Measurements from ENCODE around the gene FBXW4.

DNA sequence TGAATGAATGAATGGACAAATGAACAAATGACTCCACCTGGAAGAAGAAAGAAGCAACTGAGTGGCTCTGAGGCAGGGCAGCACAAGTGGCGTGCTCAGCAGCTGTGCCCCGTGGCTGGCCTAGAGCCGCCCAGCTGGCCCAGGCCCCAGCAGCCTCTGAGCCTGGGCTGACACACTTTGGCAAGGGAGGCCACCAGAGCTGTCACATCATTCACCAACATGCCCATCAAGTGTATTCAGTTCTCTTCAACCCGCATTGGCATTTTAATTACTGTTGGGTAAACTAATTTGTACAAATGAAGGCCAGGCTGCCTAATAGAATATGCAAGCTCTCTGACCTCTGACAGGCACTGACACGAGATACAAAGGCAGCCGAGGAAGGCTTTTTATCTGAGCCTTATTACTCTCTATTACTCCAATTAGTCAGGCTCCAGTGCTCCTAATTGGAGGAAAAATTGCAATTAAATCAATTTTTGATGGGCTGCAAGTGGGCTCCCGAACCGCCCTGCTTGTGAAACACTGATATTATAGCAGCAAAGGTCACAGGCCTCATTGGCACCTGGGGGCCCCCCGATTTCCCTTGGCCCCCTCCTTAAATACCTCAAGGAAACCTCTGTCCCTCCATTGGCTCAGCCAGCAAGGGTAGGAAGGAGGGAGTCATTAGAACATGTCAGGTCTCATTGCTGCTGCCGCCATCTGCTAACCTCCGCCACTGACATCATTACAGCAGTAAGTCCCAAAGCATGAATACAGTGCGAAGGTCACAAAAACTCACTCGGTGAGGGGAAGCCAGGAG lies 64.9 kb downstream of the FBXW4 start:
- TF ChIP-seq, protein P1, sequence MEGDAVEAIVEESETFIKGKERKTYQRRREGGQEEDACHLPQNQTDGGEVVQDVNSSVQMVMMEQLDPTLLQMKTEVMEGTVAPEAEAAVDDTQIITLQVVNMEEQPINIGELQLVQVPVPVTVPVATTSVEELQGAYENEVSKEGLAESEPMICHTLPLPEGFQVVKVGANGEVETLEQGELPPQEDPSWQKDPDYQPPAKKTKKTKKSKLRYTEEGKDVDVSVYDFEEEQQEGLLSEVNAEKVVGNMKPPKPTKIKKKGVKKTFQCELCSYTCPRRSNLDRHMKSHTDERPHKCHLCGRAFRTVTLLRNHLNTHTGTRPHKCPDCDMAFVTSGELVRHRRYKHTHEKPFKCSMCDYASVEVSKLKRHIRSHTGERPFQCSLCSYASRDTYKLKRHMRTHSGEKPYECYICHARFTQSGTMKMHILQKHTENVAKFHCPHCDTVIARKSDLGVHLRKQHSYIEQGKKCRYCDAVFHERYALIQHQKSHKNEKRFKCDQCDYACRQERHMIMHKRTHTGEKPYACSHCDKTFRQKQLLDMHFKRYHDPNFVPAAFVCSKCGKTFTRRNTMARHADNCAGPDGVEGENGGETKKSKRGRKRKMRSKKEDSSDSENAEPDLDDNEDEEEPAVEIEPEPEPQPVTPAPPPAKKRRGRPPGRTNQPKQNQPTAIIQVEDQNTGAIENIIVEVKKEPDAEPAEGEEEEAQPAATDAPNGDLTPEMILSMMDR (IDR thresholded peaks at IDR 0.05; ENCODE audit: insufficient read depth, low read depth, low read length): no peak
- no peak for TF ChIP-seq EZH2 (IDR thresholded peaks at IDR 0.05; ENCODE audit: insufficient read depth, low read length)

Data from astrocyte (in vitro differentiated cells and primary cell).